H9 (cell line): ENCODE results near the gene TMEM127. TPM values are rescaled to one million over a fixed set of nuclear protein-coding genes. Genes with fewer than 3 reads are reported as not detected.

Experiments
- DNase-seq: peaks from one replicate; pipeline ENCODE4 v3.0.0-alpha.2; 2017
- H2AFZ ChIP-seq: one replicate; pipeline ENCODE4 v1.6.1; 2013; ENCODE audit warnings: mild to moderate bottlenecking, low read length, control low read depth, moderate library complexity
- H2AK5ac ChIP-seq: 2 replicates; pipeline ENCODE4 v1.6.1; 2013; ENCODE audit warnings: low read length, control low read depth, mixed read lengths; ENCODE audit not compliant: insufficient read length
- H2BK120ac ChIP-seq: one replicate; pipeline ENCODE4 v1.6.1; 2013; ENCODE audit warnings: low read depth, mild to moderate bottlenecking, low read length, control low read depth, inconsistent platforms; ENCODE audit not compliant: poor library complexity, severe bottlenecking
- H2BK12ac ChIP-seq: 2 replicates; pipeline ENCODE4 v1.6.1; 2013; ENCODE audit warnings: low read length, control low read depth, mixed read lengths, low read depth; ENCODE audit not compliant: insufficient read length
- H2BK15ac ChIP-seq: 2 replicates; pipeline ENCODE4 v1.6.1; 2013; ENCODE audit warnings: low read depth, low read length, control low read depth
- H2BK20ac ChIP-seq: one replicate; pipeline ENCODE4 v1.6.1; 2013; ENCODE audit warnings: low read depth, mild to moderate bottlenecking, low read length, control low read depth, inconsistent platforms; ENCODE audit not compliant: poor library complexity, severe bottlenecking
- H2BK5ac ChIP-seq: 2 replicates; pipeline ENCODE4 v1.6.1; 2013; ENCODE audit warnings: low read length, control low read depth, mixed read lengths; ENCODE audit not compliant: insufficient read length
- H3K14ac ChIP-seq: 2 replicates; pipeline ENCODE4 v1.6.1; 2013; ENCODE audit warnings: low read length, control low read depth; ENCODE audit not compliant: insufficient read depth
- H3K18ac ChIP-seq: 2 replicates; pipeline ENCODE4 v1.6.1; 2013; ENCODE audit warnings: low read depth, mild to moderate bottlenecking, mixed read lengths, low read length, control low read depth; ENCODE audit not compliant: insufficient read length
- H3K23ac ChIP-seq: 2 replicates; pipeline ENCODE4 v1.6.1; 2013; ENCODE audit warnings: low read length, control low read depth, mixed read lengths, low read depth; ENCODE audit not compliant: insufficient read length
- H3K23me2 ChIP-seq: 2 replicates; pipeline ENCODE4 v1.6.1; 2013; ENCODE audit warnings: low read depth, mild to moderate bottlenecking, mixed read lengths, low read length, control low read depth; ENCODE audit not compliant: insufficient read length, poor library complexity, severe bottlenecking
- H3K27ac ChIP-seq: 2 replicates; pipeline ENCODE4 v1.5.1; 2013; ENCODE audit warnings: low read length, control low read depth, mixed read lengths, low read depth; ENCODE audit not compliant: insufficient read length
- H3K27me3 ChIP-seq: 2 replicates; pipeline ENCODE4 v1.6.1; 2013; ENCODE audit warnings: low read length, control low read depth, inconsistent platforms; ENCODE audit not compliant: insufficient read depth
- H3K4ac ChIP-seq: 2 replicates; pipeline ENCODE4 v1.6.1; 2013; ENCODE audit warnings: low read depth, mild to moderate bottlenecking, control low read depth, inconsistent platforms, low read length, moderate library complexity
- H3K4me1 ChIP-seq: 2 replicates; pipeline ENCODE4 v1.6.1; 2013; ENCODE audit warnings: low read length, control low read depth, inconsistent platforms; ENCODE audit not compliant: insufficient read depth
- H3K4me2 ChIP-seq: 2 replicates; pipeline ENCODE4 v1.6.1; 2013; ENCODE audit warnings: low read length, control low read depth, mixed read lengths; ENCODE audit not compliant: insufficient read length, insufficient read depth
- H3K56ac ChIP-seq: 2 replicates; pipeline ENCODE4 v1.6.1; 2013; ENCODE audit warnings: low read depth, mild to moderate bottlenecking, mixed read lengths, low read length, control low read depth; ENCODE audit not compliant: insufficient read length
- H3K79me1 ChIP-seq: 2 replicates; pipeline ENCODE4 v1.6.1; 2013; ENCODE audit warnings: low read depth, mild to moderate bottlenecking, moderate library complexity, low read length, control low read depth, inconsistent platforms; ENCODE audit not compliant: insufficient read depth, poor library complexity, severe bottlenecking
- H3K79me2 ChIP-seq: 2 replicates; pipeline ENCODE4 v1.6.1; 2013; ENCODE audit warnings: low read length, control low read depth, inconsistent platforms; ENCODE audit not compliant: insufficient read depth
- H3K9ac ChIP-seq: 2 replicates; pipeline ENCODE4 v1.6.1; 2013; ENCODE audit warnings: low read length, control low read depth, mixed read lengths; ENCODE audit not compliant: insufficient read length; ENCODE audit errors: extremely low read depth
- H3K9me3 ChIP-seq: one replicate; pipeline ENCODE4 v1.6.1; 2013; ENCODE audit warnings: low read depth, low read length, inconsistent platforms; ENCODE audit not compliant: control insufficient read depth
- H3T11ph ChIP-seq: one replicate; pipeline ENCODE4 v1.6.1; 2013; ENCODE audit warnings: mild to moderate bottlenecking, low read length, control low read depth, inconsistent platforms
- H4K20me1 ChIP-seq: one replicate; pipeline ENCODE4 v1.6.1; 2013; ENCODE audit not compliant: control insufficient read depth, insufficient read length, insufficient read depth
- H4K5ac ChIP-seq: 2 replicates; pipeline ENCODE4 v1.6.1; 2013; ENCODE audit warnings: low read depth, mild to moderate bottlenecking, mixed read lengths, low read length, control low read depth; ENCODE audit not compliant: insufficient read length
- H4K8ac ChIP-seq: replicated peaks from 2 replicates; pipeline ENCODE4 v1.6.1; 2013; ENCODE audit warnings: low read length, control low read depth, mixed read lengths, low read depth; ENCODE audit not compliant: insufficient read length
- H4K91ac ChIP-seq: 2 replicates; pipeline ENCODE4 v1.6.1; 2013; ENCODE audit warnings: low read depth, mild to moderate bottlenecking, moderate library complexity, mixed read lengths, low read length, control low read depth; ENCODE audit not compliant: insufficient read length
- H3K27ac Mint-ChIP-seq, 3 experiments: 2 replicates in 2 of 3; 3 replicates in 1 of 3; pipeline ENCODE4 v1.8.0; 2020 to 2021; ENCODE audit warnings: mixed read lengths in 3 of 3, mild to moderate bottlenecking in 1 of 3, moderate library complexity in 1 of 3
- H3K27me3 Mint-ChIP-seq: 2 replicates; pipeline ENCODE4 v1.8.0; 2021; ENCODE audit warnings: low read depth, mild to moderate bottlenecking, moderate library complexity, mixed read lengths
- H3K36me3 Mint-ChIP-seq, 3 experiments: 2 replicates in 2 of 3; 3 replicates in 1 of 3; pipeline ENCODE4 v1.8.0; 2020 to 2021; ENCODE audit warnings: low read depth in 3 of 3, mixed read lengths in 3 of 3; ENCODE audit not compliant: insufficient read depth in 1 of 3
- H3K4me1 Mint-ChIP-seq, 2 experiments: 2 replicates each; pipeline ENCODE4 v1.8.0; 2020; ENCODE audit warnings: mixed read lengths in 2 of 2
- H3K4me3 Mint-ChIP-seq, 2 experiments: 2 replicates in 1 of 2; 3 replicates in 1 of 2; pipeline ENCODE4 v1.8.0; 2020 to 2021; ENCODE audit warnings: mild to moderate bottlenecking in 2 of 2, mixed read lengths in 2 of 2, moderate library complexity in 1 of 2
- H3K9me3 Mint-ChIP-seq, 2 experiments: 2 replicates in 1 of 2; 3 replicates in 1 of 2; pipeline ENCODE4 v1.8.0; 2020; ENCODE audit warnings: mild to moderate bottlenecking in 2 of 2, mixed read lengths in 2 of 2, moderate library complexity in 1 of 2
- CTCF ChIP-seq: fragments of 200-600 bp; sonication (generic); conservative IDR thresholded peaks from 3 replicates; pipeline ENCODE4 v1.8.0; 2021; ENCODE audit warnings: antibody characterized with exemption, mild to moderate bottlenecking
- WGBS: extraction: QIAGEN DNeasy Blood & Tissue Kit; methylation state at CpG from one replicate; pipeline ENCODE4 v1.1.7; 2013; ENCODE audit warnings: missing lambda C conversion rate, low lambda C conversion rate, mixed read lengths; ENCODE audit not compliant: insufficient read length; ENCODE audit errors: extremely low coverage; 5-methylcytosine and 5-hydroxymethylcytosine counted together
- total RNA-seq: library from RNA; stranded (reverse); gene quantifications from 2 replicates; pipeline ENCODE4 v1.2.1, GENCODE V29; 2021

The TMEM127 gene
- total RNA-seq, 1 experiment from 2014 or later = 30.1 TPM

DNA sequence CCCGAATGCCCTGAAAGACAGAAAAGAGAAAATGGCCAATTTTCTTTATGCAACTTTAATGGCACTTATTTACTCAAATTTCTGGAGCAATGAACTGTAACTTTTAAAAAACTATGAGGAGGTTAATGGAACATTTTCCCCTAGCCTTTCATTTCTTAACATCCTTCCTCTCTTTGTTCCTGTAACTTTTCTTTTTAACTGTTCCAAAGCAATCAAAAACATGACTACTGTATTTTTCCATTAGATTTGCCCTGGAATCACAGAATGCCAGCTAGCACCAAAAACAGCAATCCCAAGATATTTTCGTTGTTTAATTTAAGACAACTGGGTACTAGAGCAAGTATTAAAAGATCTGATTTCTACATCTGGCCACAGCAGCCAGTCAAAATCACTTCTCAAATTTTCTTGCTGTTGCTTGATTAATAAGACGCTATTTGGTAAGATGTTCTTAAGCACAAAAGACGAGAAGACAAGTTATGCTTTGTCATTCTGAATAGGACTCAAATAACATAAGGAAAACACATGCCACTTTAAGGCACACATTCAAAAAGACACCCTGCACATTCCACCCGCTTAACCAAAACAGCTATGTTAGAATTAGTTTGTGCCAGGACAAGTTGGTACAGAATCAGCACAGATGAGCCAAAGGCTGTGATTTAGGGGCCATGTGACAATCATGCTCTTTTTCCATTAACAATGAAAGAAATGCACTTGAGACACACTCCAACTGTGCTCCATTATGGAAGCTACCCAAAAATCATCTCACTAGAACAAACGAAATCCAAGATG, 60.8 kb downstream of the TMEM127 start:
- peaks cover 10% of the 10 kb centered on the region for H3K23me2 ChIP-seq
- no peak overlapping the region for H2BK12ac ChIP-seq
- no peak overlapping the region for H3K27ac ChIP-seq
- no peak overlapping the region for H3K14ac ChIP-seq
- no peak overlapping the region for H4K8ac ChIP-seq
- no peak overlapping the region for H4K91ac ChIP-seq
- peaks cover 0 to 3% of the 10 kb centered on the region in 2 experiments; a peak in 2 of 5 replicates for H3K9me3 Mint-ChIP-seq
- H2BK5ac ChIP-seq = no peak overlapping the region
- H2BK15ac ChIP-seq = no peak overlapping the region
- H3K23ac ChIP-seq = no peak overlapping the region
- H4K5ac ChIP-seq = no peak overlapping the region
- H2BK20ac ChIP-seq = no peak overlapping the region
- no peak overlapping the region for H3T11ph ChIP-seq
- H3K27ac Mint-ChIP-seq = 0 out of 7 replicates have a peak overlapping the region, but pooled peaks of 1 of the 3 experiments have one; percentile 26
- H2AK5ac ChIP-seq = no peak overlapping the region
- no peak for TF ChIP-seq CTCF
- H3K4me3 Mint-ChIP-seq = peak overlapping the region; percentile 29 to 77
- H3K27me3 Mint-ChIP-seq = no peaks in the 10 kb centered on the region
- no peak overlapping the region for H3K56ac ChIP-seq
- peaks cover 64% of the 10 kb centered on the region for H3K79me2 ChIP-seq
- H3K9ac ChIP-seq = peak overlapping the region; percentile 35
- H4K20me1 ChIP-seq = no peaks in the 10 kb centered on the region
- H3K36me3 Mint-ChIP-seq = peaks cover 9 to 17% (median 15%) of the 10 kb centered on the region in 3 experiments; a peak in 6 of 7 replicates
- no peak overlapping the region for H2BK120ac ChIP-seq
- no peak overlapping the region for H2AFZ ChIP-seq
- peak overlapping the region; percentile 44 for H3K4me2 ChIP-seq
- H3K9me3 ChIP-seq = no peaks in the 10 kb centered on the region
- H3K4me1 Mint-ChIP-seq = peaks cover 54% of the 10 kb centered on the region in 2 experiments
- no peak overlapping the region for H3K18ac ChIP-seq
- no peaks in the 10 kb centered on the region for H3K27me3 ChIP-seq
- H3K79me1 ChIP-seq = peaks cover 4% of the 10 kb centered on the region
- no peak for DNase-seq
- peaks cover 6% of the 10 kb centered on the region; the same call in 1 of the 2 replicates for H3K4me1 ChIP-seq
- H3K4ac ChIP-seq = no peak overlapping the region
- whole genome bisulfite sequencing = no CpG with 5 or more reads among the region's 6 CpGs
